GM23338 (cell line): ENCODE measurements around the gene PTPRC. TPM values are rescaled to one million over a fixed set of nuclear protein-coding genes. Genes with fewer than 3 reads are reported as not detected.

Experiments used
- ATAC-seq: fragments of 200-7000 bp; cut with Tn5 transposase; 3 replicates; pipeline ENCODE4 v1.9.1; 2020
- DNase-seq: peaks from one replicate; pipeline ENCODE4 v3.0.0-alpha.2; 2015; ENCODE audit warnings: low spot score
- H2AFZ ChIP-seq: fragments of 200-600 bp; sonication (generic); 2 replicates; pipeline ENCODE4 v1.8.0; 2016; ENCODE audit warnings: antibody characterized with exemption, mild to moderate bottlenecking, moderate library complexity
- H3F3A ChIP-seq: fragments of 200-600 bp; sonication (generic); replicated peaks from 2 replicates; pipeline ENCODE4 v1.8.0; 2017; ENCODE audit warnings: antibody characterized with exemption, mixed run types, low read depth
- H3K27ac ChIP-seq: fragments of 200-600 bp; sonication (generic); 2 replicates; pipeline ENCODE4 v1.6.1; 2016; ENCODE audit warnings: low read depth
- H3K27me3 ChIP-seq: fragments of 200-600 bp; sonication (generic); 2 replicates; pipeline ENCODE4 v1.8.0; 2016; ENCODE audit warnings: mild to moderate bottlenecking, mixed run types, moderate library complexity; ENCODE audit not compliant: insufficient read depth
- H3K36me3 ChIP-seq: fragments of 200-600 bp; sonication (generic); 2 replicates; pipeline ENCODE4 v1.8.0; 2016; ENCODE audit warnings: mild to moderate bottlenecking; ENCODE audit not compliant: insufficient read depth
- H3K4me1 ChIP-seq: fragments of 200-600 bp; sonication (generic); 2 replicates; pipeline ENCODE4 v1.8.0; 2016; ENCODE audit warnings: mild to moderate bottlenecking, moderate library complexity; ENCODE audit not compliant: insufficient read depth
- H3K4me2 ChIP-seq: fragments of 200-600 bp; sonication (generic); 2 replicates; pipeline ENCODE4 v1.7.1; 2017; ENCODE audit warnings: mixed run types
- H3K4me3 ChIP-seq: fragments of 200-600 bp; sonication (generic); 2 replicates; pipeline ENCODE4 v1.6.1; 2016; ENCODE audit warnings: mixed run types
- H3K79me2 ChIP-seq: fragments of 200-600 bp; sonication (generic); replicated peaks from 2 replicates; pipeline ENCODE4 v1.8.0; 2017; ENCODE audit warnings: mild to moderate bottlenecking; ENCODE audit not compliant: insufficient read depth
- H3K9me2 ChIP-seq: fragments of 200-600 bp; sonication (generic); 2 replicates; pipeline ENCODE4 v1.8.0; 2017; ENCODE audit not compliant: insufficient read depth
- H4K20me1 ChIP-seq: fragments of 200-600 bp; sonication (generic); replicated peaks from 2 replicates; pipeline ENCODE4 v1.8.0; 2017; ENCODE audit warnings: mild to moderate bottlenecking; ENCODE audit not compliant: insufficient read depth
- H3K27ac Mint-ChIP-seq: 2 replicates; pipeline ENCODE4 v1.8.0; 2020; ENCODE audit warnings: inconsistent platforms, mild to moderate bottlenecking, moderate library complexity, mixed read lengths
- H3K27me3 Mint-ChIP-seq: 3 replicates; pipeline ENCODE4 v1.8.0; 2022; ENCODE audit warnings: low read depth, mild to moderate bottlenecking, moderate library complexity, mixed read lengths, inconsistent platforms; ENCODE audit not compliant: insufficient read depth, poor library complexity
- H3K36me3 Mint-ChIP-seq: 3 replicates; pipeline ENCODE4 v1.8.0; 2021; ENCODE audit warnings: low read depth, mild to moderate bottlenecking, inconsistent platforms, moderate library complexity, mixed read lengths
- H3K4me1 Mint-ChIP-seq: 3 replicates; pipeline ENCODE4 v1.8.0; 2020; ENCODE audit warnings: mild to moderate bottlenecking, inconsistent platforms, mixed read lengths
- H3K4me3 Mint-ChIP-seq: 3 replicates; pipeline ENCODE4 v1.8.0; 2021; ENCODE audit warnings: moderate library complexity, mild to moderate bottlenecking, inconsistent platforms, mixed read lengths
- H3K9me3 Mint-ChIP-seq: 3 replicates; pipeline ENCODE4 v1.8.0; 2020; ENCODE audit warnings: moderate library complexity, mild to moderate bottlenecking, inconsistent platforms, mixed read lengths
- ETS1 ChIP-seq: IDR thresholded peaks from 2 replicates; pipeline ENCODE4 v1.6.1; 2016; ENCODE audit warnings: antibody characterized with exemption
- EZH2 ChIP-seq: fragments of 200-600 bp; sonication (generic); IDR thresholded peaks from one replicate; pipeline ENCODE4 v1.8.0; 2017; ENCODE audit warnings: antibody characterized with exemption, mild to moderate bottlenecking, low read depth; ENCODE audit not compliant: unreplicated experiment
- EZH2phosphoT487 ChIP-seq: fragments of 200-600 bp; sonication (generic); IDR thresholded peaks from one replicate; pipeline ENCODE4 v1.8.1; 2018; ENCODE audit warnings: antibody characterized with exemption; ENCODE audit not compliant: unreplicated experiment
- JUNB ChIP-seq: IDR thresholded peaks from one replicate; pipeline ENCODE4 v1.6.1; 2016; ENCODE audit warnings: antibody characterized with exemption; ENCODE audit not compliant: unreplicated experiment
- POLR2AphosphoS5 ChIP-seq: IDR thresholded peaks from 2 replicates; pipeline ENCODE4 v1.6.1; 2016; ENCODE audit warnings: antibody characterized with exemption, low read depth
- STAT1 ChIP-seq: IDR thresholded peaks from one replicate; pipeline ENCODE4 v1.6.1; 2016; ENCODE audit warnings: antibody characterized with exemption; ENCODE audit not compliant: unreplicated experiment
- ZNF114 ChIP-seq: fragments of 250-450 bp; sonication (Bioruptor Pico); IDR thresholded peaks from 2 replicates; pipeline ENCODE4 v1.5.0; 2020; ENCODE audit warnings: mild to moderate bottlenecking, moderate library complexity
- ZNF462 ChIP-seq: fragments of 250-450 bp; sonication (Bioruptor Pico); IDR thresholded peaks from 2 replicates; pipeline ENCODE4 v1.5.0; 2020; ENCODE audit warnings: mild to moderate bottlenecking, moderate library complexity
- polyA plus RNA-seq: library from polyadenylated mRNA; unstranded; fragments of >200 nt; fragmentation: Nextera tagmentation; extraction: Ambion mirVana; gene quantifications from 2 replicates; pipeline ENCODE4 v1.2.1, GENCODE V29; 2016
- total RNA-seq: library from RNA; depleted of rRNA; stranded (reverse); fragments of >200 nt; shearing (Covaris generic); gene quantifications from 2 replicates; pipeline ENCODE4 v1.2.3, GENCODE V29; 2014
- TF ChIP-seq, protein P1 (sequence below): IDR thresholded peaks from one replicate; pipeline ENCODE4 v1.6.1; 2018; ENCODE audit warnings: antibody characterized with exemption; ENCODE audit not compliant: unreplicated experiment

The PTPRC gene
- total and polyA plus RNA-seq, 2 experiments from 2014 or later = 0.10 to 0.52 TPM

DNA sequence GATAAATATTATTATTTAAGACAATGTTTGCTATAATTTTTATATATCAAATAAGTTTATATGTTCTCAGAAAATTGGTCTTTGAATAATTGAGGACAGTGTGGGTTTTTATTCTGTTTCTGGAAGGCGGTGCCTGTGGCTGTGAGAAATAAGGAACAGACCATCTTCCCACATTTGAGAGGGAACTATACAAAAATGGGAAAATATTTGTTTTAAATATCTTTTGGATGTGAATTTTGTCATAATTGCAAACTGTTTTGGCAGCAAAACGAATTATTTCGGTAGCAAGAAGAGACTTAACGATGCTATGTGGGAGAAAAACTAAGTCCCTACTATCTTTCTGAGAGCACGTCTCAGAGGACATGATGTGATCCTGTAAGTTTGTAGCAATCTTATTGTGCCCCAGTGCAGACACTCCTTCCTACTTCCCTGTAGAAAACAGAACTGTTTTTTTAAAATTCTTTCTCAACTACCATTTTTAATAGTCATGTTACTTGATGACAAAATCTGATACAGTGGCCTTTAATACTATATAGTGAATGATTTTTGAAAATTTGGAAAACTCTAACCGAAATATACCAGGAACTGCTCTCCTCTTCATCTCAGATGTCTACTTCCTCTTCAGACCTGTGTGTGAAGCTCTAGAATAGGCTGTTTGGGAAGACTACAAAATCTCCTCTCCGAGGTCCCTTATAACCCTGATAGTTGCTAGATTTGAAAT is 25.4 kb downstream of the PTPRC start:
- peaks cover 7% of the 10 kb centered on the region; the same call in 1 of the 3 replicates for H3K4me1 Mint-ChIP-seq
- H2AFZ ChIP-seq = peak overlapping the region; percentile 57; the same call in 1 of the 2 replicates

More for the DNA sequence above, 25.4 kb downstream of the PTPRC start:
- H3K4me3 ChIP-seq = no peak overlapping the region
- no peak overlapping the region for H3K27ac ChIP-seq
- H3K27me3 ChIP-seq = no peaks in the 10 kb centered on the region
- no peaks in the 10 kb centered on the region for H3K79me2 ChIP-seq
- H3F3A ChIP-seq = no peaks in the 10 kb centered on the region
- no peaks in the 10 kb centered on the region for H3K36me3 Mint-ChIP-seq
- H3K4me1 ChIP-seq = peaks cover 9% of the 10 kb centered on the region; the same call in 1 of the 2 replicates
- TF ChIP-seq, protein P1, sequence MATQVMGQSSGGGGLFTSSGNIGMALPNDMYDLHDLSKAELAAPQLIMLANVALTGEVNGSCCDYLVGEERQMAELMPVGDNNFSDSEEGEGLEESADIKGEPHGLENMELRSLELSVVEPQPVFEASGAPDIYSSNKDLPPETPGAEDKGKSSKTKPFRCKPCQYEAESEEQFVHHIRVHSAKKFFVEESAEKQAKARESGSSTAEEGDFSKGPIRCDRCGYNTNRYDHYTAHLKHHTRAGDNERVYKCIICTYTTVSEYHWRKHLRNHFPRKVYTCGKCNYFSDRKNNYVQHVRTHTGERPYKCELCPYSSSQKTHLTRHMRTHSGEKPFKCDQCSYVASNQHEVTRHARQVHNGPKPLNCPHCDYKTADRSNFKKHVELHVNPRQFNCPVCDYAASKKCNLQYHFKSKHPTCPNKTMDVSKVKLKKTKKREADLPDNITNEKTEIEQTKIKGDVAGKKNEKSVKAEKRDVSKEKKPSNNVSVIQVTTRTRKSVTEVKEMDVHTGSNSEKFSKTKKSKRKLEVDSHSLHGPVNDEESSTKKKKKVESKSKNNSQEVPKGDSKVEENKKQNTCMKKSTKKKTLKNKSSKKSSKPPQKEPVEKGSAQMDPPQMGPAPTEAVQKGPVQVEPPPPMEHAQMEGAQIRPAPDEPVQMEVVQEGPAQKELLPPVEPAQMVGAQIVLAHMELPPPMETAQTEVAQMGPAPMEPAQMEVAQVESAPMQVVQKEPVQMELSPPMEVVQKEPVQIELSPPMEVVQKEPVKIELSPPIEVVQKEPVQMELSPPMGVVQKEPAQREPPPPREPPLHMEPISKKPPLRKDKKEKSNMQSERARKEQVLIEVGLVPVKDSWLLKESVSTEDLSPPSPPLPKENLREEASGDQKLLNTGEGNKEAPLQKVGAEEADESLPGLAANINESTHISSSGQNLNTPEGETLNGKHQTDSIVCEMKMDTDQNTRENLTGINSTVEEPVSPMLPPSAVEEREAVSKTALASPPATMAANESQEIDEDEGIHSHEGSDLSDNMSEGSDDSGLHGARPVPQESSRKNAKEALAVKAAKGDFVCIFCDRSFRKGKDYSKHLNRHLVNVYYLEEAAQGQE = no peak
- no peak for TF ChIP-seq ETS1
- TF ChIP-seq EZH2phosphoT487 = no peak
- no peak for TF ChIP-seq EZH2
- no peak for TF ChIP-seq ZNF114 (CRISPR knock-in tag)
- no peak for TF ChIP-seq ZNF462
- TF ChIP-seq POLR2AphosphoS5 = no peak
- no peak for TF ChIP-seq STAT1
- TF ChIP-seq JUNB = no peak
- no peak for DNase-seq
- H3K9me2 ChIP-seq = no peaks in the 10 kb centered on the region
- no peaks in the 10 kb centered on the region for H4K20me1 ChIP-seq
- no peak for ATAC-seq
- H3K27ac Mint-ChIP-seq = no peak overlapping the region
- H3K4me3 Mint-ChIP-seq = no peak overlapping the region
- peaks cover 2% of the 10 kb centered on the region for H3K27me3 Mint-ChIP-seq
- no peaks in the 10 kb centered on the region for H3K36me3 ChIP-seq
- H3K9me3 Mint-ChIP-seq = no peaks in the 10 kb centered on the region
- H3K4me2 ChIP-seq = no peak overlapping the region
